T-helper 1 cell treated with Interleukin-12 subunit alpha and Interleukin-12 subunit beta and Interleukin-4 antibody, amounts not matched to agents 30 μg/mL and 1 μg/mL, for 36 hours (primary cell): ENCODE data around the gene ABHD17C.

Experiments
- H3K27ac Mint-ChIP-seq: one replicate; pipeline ENCODE4 v1.8.0; 2021; ENCODE audit warnings: mild to moderate bottlenecking, mixed read lengths
- H3K27me3 Mint-ChIP-seq: one replicate; pipeline ENCODE4 v1.8.0; 2021; ENCODE audit warnings: low read depth, mixed read lengths
- H3K36me3 Mint-ChIP-seq: one replicate; pipeline ENCODE4 v1.8.0; 2021; ENCODE audit warnings: low read depth, mixed read lengths
- H3K4me1 Mint-ChIP-seq: one replicate; pipeline ENCODE4 v1.8.0; 2021; ENCODE audit warnings: low read depth, mixed read lengths
- H3K4me3 Mint-ChIP-seq: one replicate; pipeline ENCODE4 v1.8.0; 2021; ENCODE audit warnings: mild to moderate bottlenecking, moderate library complexity, mixed read lengths
- H3K9me3 Mint-ChIP-seq: one replicate; pipeline ENCODE4 v1.8.0; 2021; ENCODE audit warnings: mixed read lengths

The ABHD17C gene

GRCh38 chr15:80774486-80774885 is 79.4 kb downstream of the ABHD17C start:
- H3K27ac Mint-ChIP-seq: no peak overlapping the region
- no peaks in the 10 kb centered on the region for H3K9me3 Mint-ChIP-seq

GRCh38 chr15:80775338-80775737 is 80.2 kb downstream of the ABHD17C start:
- H3K4me3 Mint-ChIP-seq: no peak overlapping the region
- H3K36me3 Mint-ChIP-seq: no peaks in the 10 kb centered on the region
- peaks cover 40% of the 10 kb centered on the region for H3K27me3 Mint-ChIP-seq
- H3K4me1 Mint-ChIP-seq: peaks cover 7% of the 10 kb centered on the region
- no peak overlapping the region for H3K27ac Mint-ChIP-seq
- no peaks in the 10 kb centered on the region for H3K9me3 Mint-ChIP-seq

More at GRCh38 chr15:80774486-80774885, 79.4 kb downstream of the ABHD17C start:
- H3K4me1 Mint-ChIP-seq: peaks cover 3% of the 10 kb centered on the region
- no peaks in the 10 kb centered on the region for H3K36me3 Mint-ChIP-seq
- peaks cover 34% of the 10 kb centered on the region for H3K27me3 Mint-ChIP-seq
- H3K4me3 Mint-ChIP-seq: no peak overlapping the region

- Mint-ChIP-seq H3K36me3 (no peaks in the 10 kb centered on the region), H3K4me3 (no peak overlapping the region), H3K27ac (no peak overlapping the region), H3K27me3 (peaks cover 48% of the 10 kb centered on the region), H3K9me3 (no peaks in the 10 kb centered on the region), H3K4me1 (peaks cover 7% of the 10 kb centered on the region)
Measured at GRCh38 chr15:80776420-80777045, 81.4 kb downstream of the ABHD17C start.

- no peaks in the 10 kb centered on the region for H3K9me3 Mint-ChIP-seq
- peaks cover 52% of the 10 kb centered on the region for H3K27me3 Mint-ChIP-seq
- no peak overlapping the region for H3K4me3 Mint-ChIP-seq
- H3K4me1 Mint-ChIP-seq: peaks cover 7% of the 10 kb centered on the region
- H3K36me3 Mint-ChIP-seq: no peaks in the 10 kb centered on the region
- no peak overlapping the region for H3K27ac Mint-ChIP-seq
Measured at GRCh38 chr15:80777137-80777536, 82.0 kb downstream of the ABHD17C start.

- Mint-ChIP-seq H3K27me3 (peaks cover 61% of the 10 kb centered on the region), H3K9me3 (no peaks in the 10 kb centered on the region), H3K4me3 (no peak overlapping the region), H3K36me3 (no peaks in the 10 kb centered on the region), H3K4me1 (peaks cover 7% of the 10 kb centered on the region), H3K27ac (no peak overlapping the region)
Measured at GRCh38 chr15:80777826-80778620, 82.9 kb downstream of the ABHD17C start.

- H3K9me3 Mint-ChIP-seq: no peaks in the 10 kb centered on the region
- no peaks in the 10 kb centered on the region for H3K36me3 Mint-ChIP-seq
- H3K27me3 Mint-ChIP-seq: peaks cover 66% of the 10 kb centered on the region
- H3K4me3 Mint-ChIP-seq: no peak overlapping the region
- no peak overlapping the region for H3K27ac Mint-ChIP-seq
- H3K4me1 Mint-ChIP-seq: peaks cover 11% of the 10 kb centered on the region
Measured at GRCh38 chr15:80778621-80778963, 83.5 kb downstream of the ABHD17C start.

GRCh38 chr15:80778964-80779657 is 84.0 kb downstream of the ABHD17C start, which contains the start of gene CEMIP:
TSS of gene CEMIP (plus strand) at chr15:80779370. CDS start at chr15:80873880, 94,510 bp downstream.
- H3K4me1 Mint-ChIP-seq: peaks cover 12% of the 10 kb centered on the region
- H3K27ac Mint-ChIP-seq: no peak within 1 kb of the TSS
- H3K9me3 Mint-ChIP-seq: no peaks in the 10 kb centered on the region
- H3K4me3 Mint-ChIP-seq: peak within 1 kb of the TSS; percentile 70
- H3K36me3 Mint-ChIP-seq: no peaks in the 10 kb centered on the region
- peaks cover 67% of the 10 kb centered on the region for H3K27me3 Mint-ChIP-seq

GRCh38 chr15:80779658-80780415 is 84.7 kb downstream of the ABHD17C start:
- Mint-ChIP-seq H3K36me3 (no peaks in the 10 kb centered on the region), H3K9me3 (no peaks in the 10 kb centered on the region), H3K4me3 (peak overlapping the region; percentile 70), H3K27me3 (peaks cover 69% of the 10 kb centered on the region), H3K27ac (no peak overlapping the region), H3K4me1 (peaks cover 12% of the 10 kb centered on the region)

GRCh38 chr15:80780416-80781221 is 85.5 kb downstream of the ABHD17C start:
- Mint-ChIP-seq H3K27me3 (peaks cover 69% of the 10 kb centered on the region), H3K36me3 (no peaks in the 10 kb centered on the region), H3K27ac (no peak overlapping the region), H3K4me3 (no peak overlapping the region), H3K9me3 (no peaks in the 10 kb centered on the region), H3K4me1 (peaks cover 12% of the 10 kb centered on the region)

- no peaks in the 10 kb centered on the region for H3K36me3 Mint-ChIP-seq
- no peak overlapping the region for H3K27ac Mint-ChIP-seq
- no peaks in the 10 kb centered on the region for H3K9me3 Mint-ChIP-seq
- H3K27me3 Mint-ChIP-seq: peaks cover 52% of the 10 kb centered on the region
- H3K4me1 Mint-ChIP-seq: peaks cover 8% of the 10 kb centered on the region
- no peak overlapping the region for H3K4me3 Mint-ChIP-seq
Measured at GRCh38 chr15:80783260-80783659, 88.2 kb downstream of the ABHD17C start.

GRCh38 chr15:80785335-80785734 is 90.2 kb downstream of the ABHD17C start:
- Mint-ChIP-seq H3K36me3 (no peaks in the 10 kb centered on the region), H3K9me3 (no peaks in the 10 kb centered on the region), H3K27me3 (peaks cover 52% of the 10 kb centered on the region), H3K4me3 (no peak overlapping the region), H3K27ac (no peak overlapping the region), H3K4me1 (peaks cover 5% of the 10 kb centered on the region)

- Mint-ChIP-seq H3K27ac (no peak overlapping the region), H3K36me3 (no peaks in the 10 kb centered on the region), H3K4me1 (peaks cover 5% of the 10 kb centered on the region), H3K4me3 (no peak overlapping the region), H3K9me3 (no peaks in the 10 kb centered on the region), H3K27me3 (peaks cover 53% of the 10 kb centered on the region)
Measured at GRCh38 chr15:80785811-80786354, 90.8 kb downstream of the ABHD17C start.

- Mint-ChIP-seq H3K4me1 (peaks cover 5% of the 10 kb centered on the region), H3K9me3 (no peaks in the 10 kb centered on the region), H3K27ac (no peak overlapping the region), H3K36me3 (no peaks in the 10 kb centered on the region), H3K27me3 (peaks cover 48% of the 10 kb centered on the region), H3K4me3 (no peak overlapping the region)
Measured at GRCh38 chr15:80787316-80787715, 92.2 kb downstream of the ABHD17C start.
